Measurements from ENCODE around the gene HCN4. TPM values are rescaled to one million over a fixed set of nuclear protein-coding genes. Genes with fewer than 3 reads are reported as not detected.
"Not testable (repeated sequence)": the region's sequence is repeated elsewhere in the genome, so short reads cannot be mapped to it uniquely, and the experiment has no call there.

Gene HCN4
- 1.5 TPM for polyA plus RNA-seq (2013, experiment 1 of 2)
- polyA plus RNA-seq (2013, experiment 2 of 2): 1.6 TPM

- peak; percentile 72 for DNase-seq (ENCODE audit: low spot score)
- Histone ChIP-seq H3K4me1 (ENCODE audit: control insufficient read depth in 2 of 2, insufficient read depth in 1 of 2, low read depth in 1 of 2, low read length in 2 of 2) (peaks cover 8 to 15% of the 10 kb centered on the region in 2 donors), H3K36me3 (replicated peaks in 1 of 2; ENCODE audit: control insufficient read depth in 2 of 2, insufficient read depth in 2 of 2, low read length in 2 of 2) (no peaks in the 10 kb centered on the region), H3K9ac (ENCODE audit: low read depth, low read length, poor library complexity) (peak within 1 kb of the TSS; percentile 86), H3K4ac (ENCODE audit: low read length) (no peak within 1 kb of the TSS), H4K8ac (ENCODE audit: low read depth, low read length) (no peak within 1 kb of the TSS), H3K4me2 (ENCODE audit: insufficient read depth, low read length, poor library complexity, severe bottlenecking) (peak within 1 kb of the TSS; percentile 89), H2AK5ac (ENCODE audit: low read depth, low read length) (no peak within 1 kb of the TSS), H2BK12ac (ENCODE audit: low read length) (peak within 1 kb of the TSS; percentile 75), H2BK5ac (ENCODE audit: low read length) (no peak within 1 kb of the TSS), H2AFZ (ENCODE audit: low read length) (peak within 1 kb of the TSS; percentile 97), H3K23ac (ENCODE audit: low read depth, low read length, poor library complexity) (peak within 1 kb of the TSS; percentile 28), H4K91ac (ENCODE audit: low read depth, low read length, poor library complexity) (no peak within 1 kb of the TSS), H3K27ac (replicated peaks; ENCODE audit: low read length) (no peak within 1 kb of the TSS), H3K14ac (ENCODE audit: low read length) (peak within 1 kb of the TSS; percentile 74), H3K18ac (ENCODE audit: low read length) (peak within 1 kb of the TSS; percentile 93), H2BK15ac (ENCODE audit: low read length) (peak within 1 kb of the TSS; percentile 41), H3K79me1 (ENCODE audit: low read depth, low read length) (peaks cover 2% of the 10 kb centered on the region), H3K4me3 (ENCODE audit: low read length in 2 of 2) (peak within 1 kb of the TSS; percentile 53 to 89), H3K9me3 (replicated peaks in 1 of 2; ENCODE audit: control insufficient read depth in 2 of 2, insufficient read depth in 1 of 2, low read depth in 1 of 2, low read length in 2 of 2) (no peaks in the 10 kb centered on the region), H2BK120ac (ENCODE audit: low read depth, low read length) (no peak within 1 kb of the TSS), H3K27me3 (ENCODE audit: control insufficient read depth in 3 of 3, insufficient read depth in 3 of 3, low read depth in 1 of 3, low read length in 3 of 3) (peaks cover 5 to 53% (median 36%) of the 10 kb centered on the region in 3 experiments)
- WGBS, 2 donors (ENCODE audit: extremely low coverage in 2 of 2, insufficient read length in 2 of 2, insufficient replicate concordance in 1 of 2): no CpG with 5 or more reads among the region's 109 CpGs
These were observed at the start of gene HCN4 for GRCh38 chr15:73368301-73369136. HCN4 (minus strand) TSS chr15:73368958; CDS start chr15:73368270, 688 bp downstream.

GRCh38 chr15:73414876-73415275 lies 46.1 kb upstream of the HCN4 start:
- no peak overlapping the region for H2BK12ac ChIP-seq (ENCODE audit: low read length)
- no peak overlapping the region for H2AK5ac ChIP-seq (ENCODE audit: low read depth, low read length)
- H3K4me3 ChIP-seq (ENCODE audit: low read length in 2 of 2): no peak overlapping the region
- no peak overlapping the region for H3K9ac ChIP-seq (ENCODE audit: low read depth, low read length, poor library complexity)
- H3K18ac ChIP-seq (ENCODE audit: low read length): no peak overlapping the region
- H3K4me2 ChIP-seq (ENCODE audit: insufficient read depth, low read length, poor library complexity, severe bottlenecking): no peak overlapping the region
- H3K79me1 ChIP-seq (ENCODE audit: low read depth, low read length): no peaks in the 10 kb centered on the region
- no peak overlapping the region for H4K8ac ChIP-seq (ENCODE audit: low read depth, low read length)
- DNase-seq (ENCODE audit: low spot score): no peak
- H2BK5ac ChIP-seq (ENCODE audit: low read length): no peak overlapping the region
- no peaks in the 10 kb centered on the region for H3K36me3 ChIP-seq (replicated peaks in 1 of 2; ENCODE audit: control insufficient read depth in 2 of 2, insufficient read depth in 2 of 2, low read length in 2 of 2)
- H3K9me3 ChIP-seq (replicated peaks in 1 of 2; ENCODE audit: control insufficient read depth in 2 of 2, insufficient read depth in 1 of 2, low read depth in 1 of 2, low read length in 2 of 2): no peaks in the 10 kb centered on the region
- no peak overlapping the region for H2BK120ac ChIP-seq (ENCODE audit: low read depth, low read length)
- no peak overlapping the region for H2BK15ac ChIP-seq (ENCODE audit: low read length)
- H4K91ac ChIP-seq (ENCODE audit: low read depth, low read length, poor library complexity): no peak overlapping the region
- H3K4me1 ChIP-seq (ENCODE audit: control insufficient read depth in 2 of 2, insufficient read depth in 1 of 2, low read depth in 1 of 2, low read length in 2 of 2): no peaks in the 10 kb centered on the region
- no peak overlapping the region for H3K14ac ChIP-seq (ENCODE audit: low read length)
- H3K27me3 ChIP-seq (ENCODE audit: control insufficient read depth in 3 of 3, insufficient read depth in 3 of 3, low read depth in 1 of 3, low read length in 3 of 3): peaks cover 0 to 11% (median 2%) of the 10 kb centered on the region in 3 experiments
- H2AFZ ChIP-seq (ENCODE audit: low read length): no peak overlapping the region
- H3K4ac ChIP-seq (ENCODE audit: low read length): no peak overlapping the region
- WGBS, 2 donors (ENCODE audit: extremely low coverage in 2 of 2, insufficient read length in 2 of 2, insufficient replicate concordance in 1 of 2): no CpG with 5 or more reads among the region's 3 CpGs
- H3K23ac ChIP-seq (ENCODE audit: low read depth, low read length, poor library complexity): no peak overlapping the region
- H3K27ac ChIP-seq (replicated peaks; ENCODE audit: low read length): no peak overlapping the region

- no peak overlapping the region for H3K4me3 ChIP-seq (ENCODE audit: low read length in 2 of 2)
- no peak overlapping the region for H2AFZ ChIP-seq (ENCODE audit: low read length)
- no peak overlapping the region for H3K9ac ChIP-seq (ENCODE audit: low read depth, low read length, poor library complexity)
- no peak overlapping the region for H3K23ac ChIP-seq (ENCODE audit: low read depth, low read length, poor library complexity)
- no peak for DNase-seq (ENCODE audit: low spot score)
- no peak overlapping the region for H2BK120ac ChIP-seq (ENCODE audit: low read depth, low read length)
- no peak overlapping the region for H4K91ac ChIP-seq (ENCODE audit: low read depth, low read length, poor library complexity)
- H3K27ac ChIP-seq (replicated peaks; ENCODE audit: low read length): no peak overlapping the region
- no peak overlapping the region for H3K4me2 ChIP-seq (ENCODE audit: insufficient read depth, low read length, poor library complexity, severe bottlenecking)
- H3K27me3 ChIP-seq (ENCODE audit: control insufficient read depth in 3 of 3, insufficient read depth in 3 of 3, low read depth in 1 of 3, low read length in 3 of 3): peaks cover 0 to 3% (median 0%) of the 10 kb centered on the region in 3 experiments
- no peak overlapping the region for H2BK15ac ChIP-seq (ENCODE audit: low read length)
- no peaks in the 10 kb centered on the region for H3K36me3 ChIP-seq (replicated peaks in 1 of 2; ENCODE audit: control insufficient read depth in 2 of 2, insufficient read depth in 2 of 2, low read length in 2 of 2)
- H3K79me1 ChIP-seq (ENCODE audit: low read depth, low read length): no peaks in the 10 kb centered on the region
- H2BK5ac ChIP-seq (ENCODE audit: low read length): no peak overlapping the region
- no peak overlapping the region for H3K14ac ChIP-seq (ENCODE audit: low read length)
- H4K8ac ChIP-seq (ENCODE audit: low read depth, low read length): no peak overlapping the region
- no peak overlapping the region for H3K18ac ChIP-seq (ENCODE audit: low read length)
- H2AK5ac ChIP-seq (ENCODE audit: low read depth, low read length): no peak overlapping the region
- peaks cover 0 to 3% of the 10 kb centered on the region in 2 donors for H3K4me1 ChIP-seq (ENCODE audit: control insufficient read depth in 2 of 2, insufficient read depth in 1 of 2, low read depth in 1 of 2, low read length in 2 of 2)
- no peak overlapping the region for H2BK12ac ChIP-seq (ENCODE audit: low read length)
- H3K9me3 ChIP-seq (replicated peaks in 1 of 2; ENCODE audit: control insufficient read depth in 2 of 2, insufficient read depth in 1 of 2, low read depth in 1 of 2, low read length in 2 of 2): peaks cover 0 to 2% of the 10 kb centered on the region in 2 donors
- H3K4ac ChIP-seq (ENCODE audit: low read length): no peak overlapping the region
These were observed 34.4 kb upstream of the HCN4 start for GRCh38 chr15:73403171-73403570.

- H3K79me1 ChIP-seq (ENCODE audit: low read depth, low read length); H4K91ac ChIP-seq (ENCODE audit: low read depth, low read length, poor library complexity); H2BK12ac ChIP-seq (ENCODE audit: low read length); H2AFZ ChIP-seq (ENCODE audit: low read length); H3K27ac ChIP-seq (replicated peaks; ENCODE audit: low read length); H3K18ac ChIP-seq (ENCODE audit: low read length); DNase-seq (ENCODE audit: low spot score); H2BK120ac ChIP-seq (ENCODE audit: low read depth, low read length); H3K4me3 ChIP-seq (ENCODE audit: low read length in 2 of 2); H3K36me3 ChIP-seq (replicated peaks in 1 of 2; ENCODE audit: control insufficient read depth in 2 of 2, insufficient read depth in 2 of 2, low read length in 2 of 2); H3K23ac ChIP-seq (ENCODE audit: low read depth, low read length, poor library complexity); H3K9ac ChIP-seq (ENCODE audit: low read depth, low read length, poor library complexity); H2BK15ac ChIP-seq (ENCODE audit: low read length); H2AK5ac ChIP-seq (ENCODE audit: low read depth, low read length); H3K14ac ChIP-seq (ENCODE audit: low read length); H2BK5ac ChIP-seq (ENCODE audit: low read length); H3K27me3 ChIP-seq (ENCODE audit: control insufficient read depth in 3 of 3, insufficient read depth in 3 of 3, low read depth in 1 of 3, low read length in 3 of 3); H3K4me1 ChIP-seq (ENCODE audit: control insufficient read depth in 2 of 2, insufficient read depth in 1 of 2, low read depth in 1 of 2, low read length in 2 of 2); H3K4ac ChIP-seq (ENCODE audit: low read length); H4K8ac ChIP-seq (ENCODE audit: low read depth, low read length); H3K9me3 ChIP-seq (replicated peaks in 1 of 2; ENCODE audit: control insufficient read depth in 2 of 2, insufficient read depth in 1 of 2, low read depth in 1 of 2, low read length in 2 of 2); H3K4me2 ChIP-seq (ENCODE audit: insufficient read depth, low read length, poor library complexity, severe bottlenecking): not testable (repeated sequence)
- 100% methylated on average over 1 of the region's 6 CpGs; no CpG with 5 or more reads in 1 of the 2 donors for WGBS, 2 donors (ENCODE audit: extremely low coverage in 2 of 2, insufficient read length in 2 of 2, insufficient replicate concordance in 1 of 2)
These were observed 31.5 kb upstream of the HCN4 start for GRCh38 chr15:73400222-73400621.
